GM19397 (cell line): ENCODE results near the gene TAX1BP3.

Experiments used
- ATAC-seq: cut with Tn5 transposase; IDR thresholded peaks from one replicate; pipeline ENCODE4 v1.9.1; 2021; ENCODE audit warnings: mild to moderate bottlenecking, moderate library complexity; ENCODE audit not compliant: unreplicated experiment

The TAX1BP3 gene

DNA sequence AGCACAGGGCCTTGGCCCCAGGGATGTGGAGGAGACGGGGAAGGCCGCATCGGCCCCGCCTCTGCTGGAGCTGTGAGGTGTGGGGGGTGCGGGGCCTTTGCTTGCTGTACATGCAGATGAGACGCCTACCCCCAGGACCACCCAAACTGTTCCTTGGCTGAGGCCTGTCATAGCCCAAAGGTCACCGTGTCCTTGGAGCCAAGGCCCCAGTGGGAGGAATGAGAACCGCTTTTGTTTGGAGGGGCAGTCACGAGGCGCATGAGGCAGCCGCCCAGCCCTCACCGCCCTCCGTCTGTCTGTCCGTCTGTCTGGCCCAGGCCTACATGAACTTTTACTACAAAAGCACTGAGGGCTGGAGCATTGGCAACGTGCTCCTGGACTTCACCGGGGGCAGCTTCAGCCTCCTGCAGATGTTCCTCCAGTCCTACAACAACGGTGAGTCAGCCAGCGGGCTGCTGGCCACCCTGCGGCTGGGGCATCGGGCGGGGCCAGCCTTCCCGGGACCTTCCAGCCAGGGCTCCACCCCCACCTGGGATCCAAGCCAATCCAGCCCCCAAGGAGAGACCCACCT is 8.8 kb downstream of the TAX1BP3 start:
- ATAC-seq = no peak

DNA sequence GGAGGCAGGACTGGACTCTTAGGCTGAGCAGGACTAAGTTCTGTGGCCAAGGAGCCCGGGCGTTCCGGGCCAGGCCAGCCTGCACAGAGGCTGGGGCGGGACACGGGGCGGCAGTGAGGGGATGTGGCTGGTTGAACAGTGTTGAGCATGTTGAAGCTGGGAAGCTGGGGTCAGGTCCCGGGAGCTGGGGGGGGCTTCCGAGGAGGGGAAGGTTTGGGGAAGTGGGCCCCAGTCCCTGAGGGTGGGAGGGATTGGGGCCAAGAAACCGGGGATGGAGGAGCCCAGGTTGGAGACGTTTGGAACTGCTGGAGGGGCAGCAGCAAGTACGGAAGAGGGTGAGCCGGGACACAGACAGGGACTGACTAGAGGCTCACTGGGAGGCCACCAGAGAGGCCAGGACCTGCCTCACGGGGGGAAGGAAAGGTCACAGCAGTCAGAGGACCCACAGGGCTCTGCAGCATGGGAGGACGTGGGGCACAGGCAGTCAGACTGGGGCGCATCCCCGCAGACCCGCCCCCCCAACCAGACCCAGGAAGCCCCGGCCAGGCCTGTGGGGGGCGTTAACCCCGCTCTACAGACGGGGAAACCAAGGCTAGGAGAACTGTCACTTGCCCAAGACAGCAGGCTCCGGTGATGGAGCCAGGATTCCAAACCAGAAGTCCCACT is 9.5 kb downstream of the TAX1BP3 start:
- no peak for ATAC-seq

DNA sequence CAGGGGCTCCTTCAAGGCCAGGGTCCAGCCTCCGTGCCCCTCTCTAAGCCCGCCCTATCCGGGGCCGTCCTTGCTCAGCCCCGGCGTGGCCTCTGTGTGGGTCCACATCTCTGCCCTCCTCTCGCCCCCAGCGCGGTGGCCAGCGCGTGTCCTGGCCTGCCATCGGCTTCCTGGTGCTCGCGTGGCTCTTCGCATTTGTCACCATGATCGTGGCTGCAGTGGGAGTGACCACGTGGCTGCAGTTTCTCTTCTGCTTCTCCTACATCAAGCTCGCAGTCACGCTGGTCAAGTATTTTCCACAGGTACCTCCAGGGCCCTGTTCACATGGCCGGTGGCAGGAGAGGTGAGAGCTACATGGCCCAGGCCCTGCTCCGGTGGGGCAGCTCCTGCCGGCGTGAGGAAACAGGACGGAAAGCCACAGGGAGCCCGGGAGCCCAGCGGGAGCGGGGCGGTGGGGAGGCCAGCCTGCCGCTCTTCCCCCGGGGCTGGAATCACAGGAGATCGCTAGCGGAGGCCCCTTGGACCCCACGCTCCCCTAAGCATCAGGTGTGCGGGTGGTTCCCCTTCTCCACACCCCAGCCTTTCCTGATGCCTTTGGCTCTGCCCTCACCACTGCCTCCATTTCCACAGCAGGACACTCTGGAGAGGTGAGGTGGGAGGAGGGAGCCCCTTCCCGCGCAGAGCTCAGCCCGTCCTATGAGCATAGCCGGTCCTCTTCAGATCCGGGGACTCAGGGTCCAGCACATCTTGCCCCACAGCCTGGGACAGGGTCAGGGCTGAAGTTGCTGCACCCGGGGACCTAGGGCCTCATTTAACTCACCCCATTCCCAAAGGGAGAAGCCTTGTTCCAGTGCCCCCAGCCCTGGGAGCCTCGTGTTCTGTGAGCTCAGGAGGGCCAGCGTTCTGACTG is 10.2 kb downstream of the TAX1BP3 start:
- no peak for ATAC-seq

DNA sequence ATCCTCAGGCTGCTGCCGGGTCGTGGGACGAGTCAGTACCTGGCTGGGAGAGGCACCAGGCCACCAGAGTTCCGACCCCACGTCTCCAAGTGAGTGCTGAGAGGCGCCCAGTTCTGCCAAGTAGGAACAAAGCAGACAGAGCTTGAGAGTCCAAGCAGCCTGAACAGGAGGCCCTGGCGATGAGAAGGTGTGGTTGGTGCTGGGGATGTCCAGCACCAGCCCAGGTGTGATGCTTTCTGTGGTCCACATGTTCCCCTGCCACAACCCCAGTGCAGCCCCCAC is 10.8 kb downstream of the TAX1BP3 start:
- ATAC-seq = no peak

DNA sequence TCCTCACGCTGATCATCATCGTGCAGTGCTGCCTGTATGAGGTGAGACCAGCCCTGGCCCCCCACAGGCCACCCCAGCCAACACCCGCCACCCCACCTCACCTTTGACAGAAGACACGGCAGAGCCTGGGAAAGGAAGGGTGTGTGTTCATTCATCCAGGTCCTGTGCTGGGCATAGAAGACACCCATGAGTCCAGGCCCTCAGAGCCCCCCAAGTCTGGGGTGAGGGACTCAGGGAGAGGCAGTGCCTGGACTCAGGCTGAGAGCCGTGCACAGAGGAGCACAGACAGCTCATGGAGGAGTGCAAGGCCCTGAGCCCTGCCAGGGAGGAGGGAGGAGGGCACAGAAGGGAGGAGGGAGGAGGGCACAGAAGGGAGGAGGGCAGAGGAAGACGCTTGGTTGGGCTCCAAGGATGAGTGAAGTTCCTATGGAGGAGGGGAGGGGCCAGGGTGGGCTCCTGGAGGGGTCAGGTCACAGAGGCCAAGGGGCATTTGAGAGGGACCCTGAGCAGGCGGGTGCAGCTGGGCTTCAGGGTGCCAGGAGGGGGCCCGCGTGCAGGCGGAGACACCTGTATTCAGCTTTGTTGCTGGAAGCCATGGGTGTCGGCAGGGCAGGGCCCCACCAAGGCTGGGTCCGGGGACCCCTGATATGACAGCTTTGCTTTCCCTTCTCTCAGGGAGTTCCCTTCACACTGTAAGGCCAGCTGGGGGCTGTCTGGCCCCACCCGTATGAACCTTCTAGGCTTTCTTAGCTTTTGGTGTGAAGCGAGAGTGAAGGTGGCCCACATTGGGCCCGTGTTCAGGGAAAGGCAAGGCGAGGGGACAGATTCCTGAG is 11.4 kb downstream of the TAX1BP3 start:
- ATAC-seq = no peak

DNA sequence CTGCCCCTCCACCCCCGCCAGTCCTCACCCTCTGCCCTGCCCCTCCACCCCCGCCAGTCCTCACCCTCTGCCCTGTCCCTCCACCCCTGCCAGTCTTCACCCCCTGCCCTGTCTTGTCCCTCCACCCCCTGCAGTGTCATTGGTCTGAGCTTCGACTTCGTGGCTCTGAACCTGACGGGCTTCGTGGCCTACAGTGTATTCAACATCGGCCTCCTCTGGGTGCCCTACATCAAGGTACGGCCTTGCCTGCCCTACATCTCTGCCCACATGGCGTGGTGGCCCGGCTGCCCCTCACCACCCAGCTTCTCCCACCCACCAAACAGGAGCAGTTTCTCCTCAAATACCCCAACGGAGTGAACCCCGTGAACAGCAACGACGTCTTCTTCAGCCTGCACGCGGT is 12.0 kb downstream of the TAX1BP3 start:
- ATAC-seq = no peak

DNA sequence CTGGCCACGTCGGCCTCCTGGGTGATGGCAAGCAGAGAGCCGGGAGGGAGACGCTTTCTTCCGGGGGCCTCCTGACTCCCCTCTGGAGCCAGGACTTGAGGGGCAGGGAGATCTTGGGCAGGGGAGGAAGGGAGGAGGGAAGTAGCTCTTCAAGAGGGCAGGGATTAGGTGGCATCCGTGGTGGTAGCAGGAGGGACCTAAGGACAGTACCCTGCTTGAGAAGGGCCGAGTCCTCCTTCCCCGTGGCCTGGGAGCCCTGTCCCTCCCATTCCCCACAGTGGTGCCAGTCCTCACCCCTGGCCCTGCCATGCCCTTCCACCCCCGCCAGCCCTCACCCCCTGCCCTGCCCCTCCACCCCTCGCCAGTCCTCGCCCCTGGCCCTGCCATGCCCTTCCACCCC is 12.6 kb downstream of the TAX1BP3 start:
- no peak for ATAC-seq

DNA sequence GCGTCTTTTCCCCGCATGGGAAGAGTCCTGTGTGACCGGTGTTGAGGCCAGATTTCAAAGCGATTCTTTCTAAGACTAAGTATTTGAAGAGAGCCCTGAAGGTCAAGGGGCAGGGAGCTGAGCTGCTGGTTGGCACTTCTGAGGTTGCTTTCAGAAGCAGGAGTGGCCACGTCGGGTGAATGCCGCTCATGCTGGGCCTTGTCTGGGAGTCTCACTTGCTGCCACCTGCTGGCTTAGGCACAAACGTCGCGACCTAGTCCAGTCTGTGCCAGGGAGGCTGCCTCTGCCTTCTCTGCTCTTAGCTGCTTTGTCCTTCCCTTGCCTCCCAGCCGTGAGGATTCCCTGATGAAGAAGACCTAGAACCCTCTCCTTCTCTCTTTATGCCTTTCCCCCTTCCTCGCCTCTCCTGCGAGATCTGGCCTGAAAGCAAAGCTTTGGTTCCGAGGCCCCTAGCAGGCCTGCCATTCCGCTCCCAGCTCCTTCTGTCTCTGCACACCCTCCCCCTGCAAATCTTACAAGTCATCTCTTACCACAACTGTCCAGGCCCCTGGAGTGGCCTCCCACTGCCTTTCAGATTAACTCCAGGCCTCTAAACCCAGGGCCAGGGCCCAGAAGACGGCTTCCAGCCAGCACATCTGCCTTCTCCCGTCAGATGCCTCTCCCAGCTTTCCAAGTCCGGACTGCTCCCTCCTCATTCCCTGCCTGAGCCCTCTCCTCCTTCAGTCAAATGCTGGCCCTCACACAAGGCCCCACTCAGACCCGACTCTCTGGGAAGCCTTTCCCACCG is 20.4 kb downstream of the TAX1BP3 start:
- no peak for ATAC-seq

DNA sequence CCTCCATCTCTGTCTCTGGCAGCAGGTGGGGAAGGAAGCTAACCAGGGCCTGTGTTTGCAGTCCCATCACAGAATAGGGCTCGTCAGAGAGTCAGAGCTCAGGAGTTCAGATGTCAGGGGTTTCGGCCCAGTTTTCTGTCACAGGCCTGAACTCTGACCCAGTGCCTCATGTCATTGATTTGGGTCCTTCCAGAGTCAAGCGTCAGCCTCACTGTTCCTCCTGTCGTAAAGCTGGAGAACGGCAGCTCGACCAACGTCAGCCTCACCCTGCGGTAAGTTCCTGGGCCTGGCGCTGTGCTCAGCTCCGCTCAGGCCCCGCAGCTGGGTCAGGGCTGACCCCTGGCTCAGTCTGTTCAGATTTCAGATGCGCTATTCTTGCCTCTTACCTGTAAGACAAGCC is 21.1 kb downstream of the TAX1BP3 start:
- no peak for ATAC-seq

DNA sequence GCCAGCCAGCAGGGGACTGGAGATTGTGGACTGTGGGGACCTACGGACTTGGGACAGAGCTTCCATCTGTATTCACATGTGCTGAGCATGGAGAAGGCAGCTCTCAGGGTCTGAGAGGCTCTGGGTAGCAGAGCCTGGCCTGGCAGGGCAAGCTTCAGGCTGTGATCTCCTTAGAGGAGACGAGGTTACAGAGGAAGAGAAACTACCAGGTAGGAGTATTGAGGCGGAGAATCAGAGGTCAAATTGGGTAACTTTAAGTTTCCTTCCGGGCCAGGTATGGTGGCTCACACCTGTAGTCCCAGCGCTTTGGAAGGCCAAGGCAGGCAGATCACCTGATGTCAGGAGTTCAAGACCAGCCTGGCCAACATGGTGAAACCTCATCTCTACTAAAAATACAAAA is 23.1 kb downstream of the TAX1BP3 start:
- no peak for ATAC-seq

DNA sequence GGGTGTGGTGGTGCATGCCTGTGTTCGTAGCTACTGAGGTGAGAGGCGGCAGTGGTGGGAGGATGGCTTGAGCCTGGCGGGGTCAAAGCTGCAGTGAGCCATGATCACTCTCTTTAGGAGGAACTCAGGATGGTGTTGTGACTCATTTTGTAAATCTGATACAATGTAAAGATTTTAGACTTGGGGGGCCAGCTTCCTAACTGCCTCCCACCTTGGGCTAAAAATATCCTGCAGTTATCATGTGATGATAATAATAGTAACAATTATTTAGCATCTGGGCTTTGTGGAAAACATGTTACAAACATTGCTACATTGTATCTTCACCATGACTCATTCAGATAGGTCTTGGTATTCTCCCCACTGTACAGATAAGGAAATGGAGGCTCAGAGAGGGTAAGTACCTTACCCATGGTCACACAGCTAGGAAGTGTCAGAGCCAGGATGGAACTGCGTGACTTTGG is 24.5 kb downstream of the TAX1BP3 start:
- ATAC-seq = no peak

DNA sequence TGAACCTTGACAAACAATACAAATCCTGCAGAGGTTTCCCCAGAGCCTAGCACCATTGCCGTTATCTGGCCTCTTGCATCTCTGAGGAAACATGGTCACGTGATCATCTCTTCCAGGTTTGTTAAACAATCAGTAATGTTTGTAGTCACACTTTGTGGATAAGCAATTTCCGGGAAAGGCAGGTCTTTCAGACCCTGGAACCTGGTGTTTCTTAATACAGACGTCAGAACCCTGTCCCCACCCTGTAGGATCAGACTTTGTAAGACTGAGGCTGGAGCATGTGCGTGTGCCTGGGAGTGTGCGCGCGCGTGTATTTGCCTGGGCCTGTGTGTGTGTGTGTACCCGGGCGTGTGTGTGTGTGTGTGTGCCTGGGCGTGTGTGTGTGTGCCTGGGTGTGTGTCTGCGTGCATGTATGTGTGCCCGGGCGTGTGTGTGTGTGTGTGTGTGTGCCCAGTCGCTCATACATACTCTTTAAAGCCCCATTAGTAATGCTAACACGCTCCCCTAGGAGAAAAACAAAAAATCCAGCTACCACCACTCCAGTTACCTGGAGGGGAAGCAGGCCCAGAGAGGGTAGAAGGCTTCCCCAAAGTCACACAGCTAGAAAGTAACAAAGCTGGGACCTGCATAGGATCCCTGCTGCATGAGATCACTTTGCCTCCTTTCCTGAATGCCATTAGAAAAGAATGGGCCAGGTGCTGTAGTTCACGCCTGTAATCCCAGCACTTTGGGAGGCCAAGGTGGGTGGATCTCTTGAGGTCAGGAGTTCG is 26.5 kb downstream of the TAX1BP3 start:
- ATAC-seq = no peak

DNA sequence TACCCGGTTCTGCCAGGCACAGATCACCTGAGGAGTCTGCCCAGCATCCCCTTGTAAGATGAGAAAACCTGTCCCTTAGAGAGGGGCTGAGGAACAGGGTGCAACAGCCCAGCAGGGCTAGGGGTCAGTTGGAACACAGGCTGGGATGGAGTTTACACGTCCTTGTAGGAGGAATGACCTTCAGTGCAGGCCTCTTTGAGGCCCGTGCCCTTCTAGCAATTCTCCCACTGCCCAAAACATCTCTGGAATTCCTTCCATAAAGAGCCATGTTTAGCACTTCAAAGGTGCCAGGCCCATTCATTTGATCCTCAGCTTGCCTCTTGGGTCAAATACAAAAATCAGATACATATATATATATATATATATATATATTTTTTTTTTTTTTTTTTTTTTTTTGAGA is 27.4 kb downstream of the TAX1BP3 start:
- no peak for ATAC-seq

DNA sequence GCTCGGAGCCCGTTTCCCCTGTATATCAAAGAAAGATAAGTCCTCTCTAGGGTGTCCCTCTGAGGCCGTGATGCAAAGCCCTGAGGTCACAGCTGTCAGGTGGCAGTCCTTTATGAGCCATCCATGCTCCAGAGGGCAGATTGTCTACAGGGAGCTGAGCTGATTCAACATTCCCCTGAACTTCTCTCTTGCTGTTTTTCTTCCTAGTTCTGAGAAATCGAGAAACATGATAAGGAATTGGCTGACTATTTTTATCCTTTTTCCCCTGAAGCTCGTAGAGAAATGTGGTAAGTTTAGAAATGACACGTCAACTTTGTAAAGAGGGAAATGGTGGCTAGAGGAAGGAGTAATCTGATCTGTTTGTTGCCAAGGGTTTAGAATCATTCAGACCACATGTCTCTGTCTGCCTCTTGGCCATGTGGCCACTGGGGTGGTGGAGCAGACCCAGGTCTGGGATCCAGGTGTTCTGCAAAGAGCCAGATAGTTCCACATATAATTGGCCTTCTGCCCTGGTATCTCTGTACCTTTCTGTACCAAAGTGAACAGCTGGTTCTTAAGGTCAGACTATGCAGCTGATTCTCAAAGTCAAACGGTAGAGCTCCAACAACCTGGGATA is 28.3 kb downstream of the TAX1BP3 start:
- no peak for ATAC-seq

DNA sequence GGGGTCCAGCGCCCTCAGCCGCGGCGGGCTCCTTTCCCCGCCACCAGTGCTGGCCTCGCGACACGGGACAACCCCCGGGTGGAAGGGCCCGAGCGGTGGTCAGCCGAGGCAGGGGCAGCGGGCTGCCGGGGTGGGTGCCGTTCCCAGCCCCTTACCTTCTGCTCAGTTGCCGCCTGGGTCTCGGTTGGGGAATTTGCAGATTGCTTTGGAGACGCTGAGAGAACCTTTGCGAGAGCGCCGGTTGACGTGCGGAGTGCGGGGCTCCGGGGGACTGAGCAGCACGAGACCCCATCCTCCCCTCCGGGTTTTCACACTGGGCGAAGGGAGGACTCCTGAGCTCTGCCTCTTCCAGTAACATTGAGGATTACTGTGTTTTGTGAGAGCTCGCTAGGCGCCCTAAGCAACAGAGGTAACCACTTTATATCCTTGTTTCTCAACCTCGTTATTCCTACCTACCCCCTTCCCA is 31.4 kb downstream of the TAX1BP3 start:
- ATAC-seq = peak; percentile 15

DNA sequence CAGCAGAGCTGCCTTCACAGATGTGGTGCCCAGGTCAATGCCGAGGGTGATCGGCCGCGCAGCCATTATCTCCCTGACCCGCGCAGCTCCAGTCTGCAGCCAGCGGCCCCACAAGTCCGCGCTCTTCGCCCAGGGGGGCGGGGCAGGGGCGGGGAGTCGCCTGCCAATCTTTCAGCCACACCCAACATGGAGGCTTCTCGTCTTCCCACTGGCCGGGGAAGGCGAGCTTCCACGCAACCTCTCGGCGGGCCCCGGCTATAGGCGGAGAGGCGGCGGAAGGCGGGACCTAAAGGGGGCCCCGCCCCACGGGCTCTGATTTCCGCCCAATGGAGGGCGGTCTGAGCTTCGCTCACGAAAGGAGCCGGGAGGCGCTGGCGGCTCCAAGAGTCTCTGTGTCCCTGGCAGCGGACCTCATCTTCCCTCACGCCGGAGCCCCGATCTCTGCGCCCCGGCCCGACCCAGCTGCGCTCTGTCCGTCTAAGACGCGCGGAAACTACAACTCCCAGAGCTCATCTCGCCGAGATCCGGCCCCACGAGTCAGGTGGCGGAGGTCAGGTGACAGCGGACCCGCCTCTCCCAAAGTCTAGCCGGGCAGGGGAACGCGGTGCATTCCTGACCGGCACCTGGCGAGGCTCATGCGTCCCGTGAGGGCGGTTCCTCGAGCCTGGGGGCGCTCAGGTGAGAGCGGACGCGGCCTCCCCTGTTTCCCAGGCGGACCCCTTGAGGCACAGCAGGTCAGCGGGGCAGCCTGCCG is 32.0 kb downstream of the TAX1BP3 start, which contains the start of the genes CTNS and SHPK:
Gene CTNS (plus strand): TSS at position 607 of the 754 bp plus-strand sequence. CDS start 3,447 bp downstream, outside the sequence.
Gene SHPK (minus strand): TSS at position 97 of the 754 bp plus-strand sequence. CDS start 31 bp downstream, at position 66.
- ATAC-seq = peak; percentile 93

DNA sequence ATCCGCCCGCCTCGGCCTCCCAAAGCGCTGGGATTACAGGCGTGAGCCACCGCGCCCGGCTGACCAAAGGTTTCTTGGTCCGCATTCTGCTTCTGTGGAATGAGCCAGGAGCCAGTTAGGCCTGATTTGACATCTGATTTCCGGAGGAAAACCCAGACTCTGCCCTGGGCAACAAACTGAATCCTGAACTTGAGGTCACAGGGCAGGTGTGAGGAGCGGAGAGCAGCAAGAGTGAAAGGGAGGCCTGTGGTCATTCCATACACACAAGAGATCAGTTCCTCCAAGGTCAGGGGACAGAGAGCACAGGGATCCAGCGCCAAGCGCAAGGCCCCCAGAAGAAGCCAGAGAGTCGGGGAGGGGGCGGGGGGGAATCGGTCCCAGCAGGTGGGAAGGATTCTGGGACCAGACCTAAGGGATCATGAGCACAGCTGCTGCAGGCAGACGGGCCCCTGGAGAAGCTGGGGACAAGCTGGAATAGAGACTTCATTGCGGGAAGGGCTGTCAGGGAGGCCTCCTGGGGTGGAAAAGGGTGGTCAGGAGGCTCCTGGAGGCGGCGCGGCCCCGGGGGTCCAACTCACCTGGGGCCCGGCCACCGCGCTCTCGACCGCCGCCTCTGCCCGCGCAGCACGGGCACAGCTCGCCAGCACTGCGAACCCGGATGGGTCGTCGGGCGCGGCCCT is 32.8 kb downstream of the TAX1BP3 start:
- peak; percentile 34 for ATAC-seq

DNA sequence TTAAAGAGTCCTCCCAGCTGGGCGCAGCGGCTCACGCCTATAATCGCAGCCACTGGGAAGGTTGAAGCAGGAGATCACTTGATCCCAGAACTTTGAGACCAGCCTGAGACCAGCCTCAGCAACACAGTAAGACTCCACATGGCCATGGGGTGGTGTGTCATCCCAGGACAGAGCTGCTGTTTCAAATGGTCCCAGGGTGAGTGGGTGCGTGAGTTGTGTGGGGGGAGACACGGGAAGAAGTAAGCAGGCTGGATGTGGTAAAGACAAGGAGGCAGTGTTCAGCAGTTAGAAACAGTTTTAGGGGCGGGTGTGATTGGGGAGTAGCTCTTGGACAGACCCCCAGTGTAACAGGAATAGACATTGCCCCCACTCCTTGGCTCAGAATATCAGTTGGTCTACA is 36.1 kb downstream of the TAX1BP3 start:
- no peak for ATAC-seq
